ENCODE measurements around the gene SLC5A6.

- TF ChIP-seq CTCF (optimal IDR thresholded peaks at IDR 0.05 in 1 of 3, IDR thresholded peaks at IDR 0.05 in 1 of 3, conservative IDR thresholded peaks at IDR 0.05 in 1 of 3; ENCODE audit: extremely low read depth in 1 of 3, insufficient read depth in 2 of 3, low read length in 3 of 3) (no peak), EZH2 (IDR thresholded peaks at IDR 0.05; ENCODE audit: low read length) (no peak)
Observed at GRCh38 chr2:27256855-27257454, 44.9 kb upstream of the SLC5A6 start.

All from keratinocyte (primary cell).